Fibroblast of mammary gland (primary cell): ENCODE data around the gene SELENOT.
"Not testable (repeated sequence)": the region's sequence is repeated elsewhere in the genome, so short reads cannot be mapped to it uniquely, and the experiment has no call there.

Experiments used
- DNase-seq: peaks from one replicate; pipeline ENCODE4 v3.0.0-alpha.2; 2010; ENCODE audit warnings: low read depth
- H3K4me3 ChIP-seq: 2 replicates; pipeline ENCODE4 v1.5.1; 2011; ENCODE audit warnings: low read depth, mild to moderate bottlenecking, low read length, moderate library complexity; ENCODE audit not compliant: control insufficient read depth
- TF ChIP-seq, protein P1 (sequence below): conservative IDR thresholded peaks from 2 replicates; pipeline ENCODE4 v1.5.1; 2011; ENCODE audit warnings: low read depth, low read length, inconsistent platforms; ENCODE audit not compliant: control insufficient read depth, insufficient read depth

The SELENOT gene

DNA sequence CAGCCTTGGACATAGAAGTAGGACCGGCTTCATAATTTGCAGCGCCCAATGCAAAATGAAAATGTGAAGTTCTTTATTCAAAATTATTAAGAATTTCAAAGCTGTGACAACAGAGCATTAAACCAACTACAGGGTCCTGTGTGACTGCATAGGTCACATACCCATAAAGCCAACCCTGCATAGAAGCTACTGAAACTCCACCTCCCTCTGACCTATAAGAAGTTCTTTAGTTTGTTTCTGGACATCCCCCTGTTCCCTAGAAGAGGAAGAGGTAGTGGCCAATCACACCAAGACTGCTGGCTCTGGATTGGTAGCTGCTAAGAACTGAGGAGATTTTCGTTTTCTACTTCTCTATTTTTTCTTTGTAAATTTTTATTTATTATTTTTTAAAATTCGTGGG lies 9.0 kb upstream of the SELENOT start:
- no peak for DNase-seq
- TF ChIP-seq, protein P1, sequence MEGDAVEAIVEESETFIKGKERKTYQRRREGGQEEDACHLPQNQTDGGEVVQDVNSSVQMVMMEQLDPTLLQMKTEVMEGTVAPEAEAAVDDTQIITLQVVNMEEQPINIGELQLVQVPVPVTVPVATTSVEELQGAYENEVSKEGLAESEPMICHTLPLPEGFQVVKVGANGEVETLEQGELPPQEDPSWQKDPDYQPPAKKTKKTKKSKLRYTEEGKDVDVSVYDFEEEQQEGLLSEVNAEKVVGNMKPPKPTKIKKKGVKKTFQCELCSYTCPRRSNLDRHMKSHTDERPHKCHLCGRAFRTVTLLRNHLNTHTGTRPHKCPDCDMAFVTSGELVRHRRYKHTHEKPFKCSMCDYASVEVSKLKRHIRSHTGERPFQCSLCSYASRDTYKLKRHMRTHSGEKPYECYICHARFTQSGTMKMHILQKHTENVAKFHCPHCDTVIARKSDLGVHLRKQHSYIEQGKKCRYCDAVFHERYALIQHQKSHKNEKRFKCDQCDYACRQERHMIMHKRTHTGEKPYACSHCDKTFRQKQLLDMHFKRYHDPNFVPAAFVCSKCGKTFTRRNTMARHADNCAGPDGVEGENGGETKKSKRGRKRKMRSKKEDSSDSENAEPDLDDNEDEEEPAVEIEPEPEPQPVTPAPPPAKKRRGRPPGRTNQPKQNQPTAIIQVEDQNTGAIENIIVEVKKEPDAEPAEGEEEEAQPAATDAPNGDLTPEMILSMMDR: no peak
- H3K4me3 ChIP-seq: no peak overlapping the region

GRCh38 chr3:150597646-150598045 lies 5.5 kb upstream of the SELENOT start:
- no peak for DNase-seq
- no peak overlapping the region for H3K4me3 ChIP-seq
- TF ChIP-seq, protein P1: no peak

DNA sequence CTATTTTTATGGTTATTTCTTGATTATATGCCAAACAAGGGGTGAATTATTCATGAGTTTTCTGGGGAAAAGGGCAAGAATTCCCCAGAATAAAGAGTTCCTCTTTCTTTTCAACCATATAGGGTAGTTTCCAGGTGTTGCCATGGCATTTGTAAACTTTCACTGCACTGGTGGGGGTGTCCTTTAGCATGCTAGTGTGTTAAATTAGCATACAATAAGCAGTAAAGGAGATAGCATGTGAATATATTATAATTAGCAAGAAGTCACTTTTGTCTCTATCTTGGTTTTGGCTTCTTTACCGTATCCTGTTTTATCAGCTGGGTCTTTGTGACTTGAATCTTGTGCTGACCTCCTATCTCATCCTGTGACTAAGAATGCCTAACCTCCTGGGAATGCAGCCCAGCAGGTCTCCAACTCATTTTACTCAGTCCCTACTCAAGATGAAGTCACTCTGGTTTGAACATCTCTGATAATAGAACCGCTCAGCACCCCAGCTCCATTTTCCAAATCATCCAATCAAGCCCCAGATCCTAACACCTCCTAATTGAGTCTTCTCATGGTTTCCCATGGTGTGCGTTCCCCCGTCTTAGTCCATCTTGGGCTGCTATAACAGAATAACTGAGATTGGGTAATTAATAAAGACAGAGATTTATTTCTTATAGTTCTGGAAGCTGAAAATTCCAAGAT lies 3.4 kb upstream of the SELENOT start:
- DNase-seq: peak; percentile 78
- peak overlapping the region; percentile 12 for H3K4me3 ChIP-seq
- TF ChIP-seq, protein P1: no peak

DNA sequence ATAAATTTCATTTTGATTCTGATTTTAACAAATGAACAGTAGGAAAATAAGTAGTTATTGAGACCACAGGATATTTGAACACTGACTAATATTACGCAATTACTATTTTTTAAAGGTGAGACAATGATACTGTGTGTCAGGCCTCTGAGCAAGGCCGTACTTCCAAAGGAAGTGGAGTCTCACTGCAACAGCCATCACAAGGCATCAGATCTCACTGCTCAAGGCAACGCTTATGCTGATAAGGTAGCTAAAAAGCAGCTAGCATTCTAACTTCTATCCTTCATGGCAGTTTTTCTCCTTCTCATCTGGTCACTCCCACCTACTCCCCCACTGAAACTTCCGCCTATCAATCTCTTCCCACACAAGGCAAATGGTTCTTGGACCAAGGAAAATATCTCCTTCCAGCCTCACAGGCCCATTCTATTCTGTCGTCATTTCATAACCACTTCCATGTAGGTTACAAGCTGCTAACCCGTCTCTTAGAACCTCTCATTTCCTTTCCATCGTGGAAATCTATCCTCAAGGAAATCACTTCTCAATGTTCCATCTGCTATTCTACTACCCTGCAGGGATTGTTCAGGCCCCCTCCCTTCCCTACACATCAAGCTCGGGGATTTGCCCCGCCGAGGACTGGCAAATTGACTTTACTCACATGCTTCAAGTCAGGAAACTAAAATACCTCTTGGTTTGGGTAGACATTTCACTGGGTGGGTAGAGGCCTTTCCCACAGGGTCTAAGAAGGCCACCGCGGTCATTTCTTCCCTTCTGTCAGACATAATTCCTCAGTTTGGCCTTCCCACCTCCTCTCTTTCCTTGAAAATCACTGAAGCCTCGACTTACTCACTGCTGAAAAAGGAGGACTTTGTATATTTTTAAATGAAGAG lies 2.2 kb upstream of the SELENOT start:
- H3K4me3 ChIP-seq: not testable (repeated sequence)

DNA sequence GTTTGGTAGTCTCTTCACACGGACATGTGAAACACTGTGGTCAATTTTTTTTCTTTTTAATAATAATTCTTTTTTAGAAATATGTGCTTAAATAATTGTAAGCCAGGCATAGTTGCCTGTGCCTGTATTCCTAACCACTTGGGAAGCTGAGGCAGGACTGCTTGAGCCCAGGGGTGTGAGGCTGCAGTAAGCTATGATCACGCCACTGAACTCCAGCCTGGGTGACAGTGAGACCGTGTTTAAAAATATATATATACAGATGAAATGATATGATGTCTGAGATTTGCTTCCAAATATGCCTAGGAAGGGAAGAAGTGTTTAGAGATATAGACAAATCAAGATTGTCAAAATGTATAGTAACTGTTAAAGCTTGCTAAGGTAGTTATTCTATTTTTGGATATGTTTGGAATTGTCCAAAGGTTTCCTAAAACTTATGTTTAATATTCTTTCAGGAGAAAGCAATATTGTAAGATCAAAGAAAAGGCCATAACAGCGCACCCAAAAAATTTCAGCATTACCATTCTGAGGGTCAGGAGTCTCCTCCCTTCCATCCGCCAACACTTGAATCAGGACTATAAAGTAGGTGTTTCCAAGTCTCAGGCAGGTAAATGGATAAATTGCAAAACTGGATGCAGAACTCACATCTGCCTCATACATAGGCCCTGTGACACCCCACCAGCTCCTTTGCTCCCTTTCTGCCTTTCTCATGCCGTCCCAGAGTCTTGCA lies 532 bp upstream of the SELENOT start:
- DNase-seq: no peak
- H3K4me3 ChIP-seq: peak overlapping the region; percentile 93
- TF ChIP-seq, protein P1: no peak

More for the DNA sequence above, 2.2 kb upstream of the SELENOT start:
- DNase-seq: peak; percentile 50

DNA sequence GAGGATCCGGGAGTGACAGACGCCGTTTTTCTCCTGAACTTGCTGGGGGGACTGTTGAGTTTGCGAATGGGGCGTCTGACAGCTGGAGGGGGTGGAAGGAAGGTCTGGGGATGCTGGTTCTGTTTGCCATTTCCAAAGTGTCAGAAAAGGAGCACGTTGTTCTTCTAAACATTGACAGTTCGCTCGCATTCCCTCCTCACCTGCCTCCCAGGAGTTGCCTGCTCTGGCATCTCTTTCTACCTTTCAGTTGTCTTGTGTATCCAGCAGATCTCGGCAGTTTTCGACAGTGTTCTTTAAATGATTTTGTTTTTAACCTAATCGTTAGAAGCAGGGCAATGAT lies 829 bp downstream of the SELENOT start:
- TF ChIP-seq, protein P1: no peak
- no peak for DNase-seq
- peak overlapping the region; percentile 93 for H3K4me3 ChIP-seq
